Karpas-422 (cell line): ENCODE data around the gene NET1. TPM values are rescaled to one million over a fixed set of nuclear protein-coding genes. Genes with fewer than 3 reads are reported as not detected.

Experiments used
- DNase-seq: peaks from one replicate; pipeline ENCODE4 v3.0.0-alpha.2; 2015
- H2AFZ ChIP-seq: fragments of 200-600 bp; sonication (generic); 2 replicates; pipeline ENCODE4 v1.6.1; 2014; ENCODE audit warnings: antibody characterized with exemption, low read length, mixed read lengths
- H3K27ac ChIP-seq: fragments of 200-600 bp; sonication (generic); 2 replicates; pipeline ENCODE4 v1.5.1; 2014; ENCODE audit warnings: mild to moderate bottlenecking, low read length, moderate library complexity
- H3K27me3 ChIP-seq: fragments of 200-600 bp; sonication (generic); 2 replicates; pipeline ENCODE4 v1.6.1; 2014; ENCODE audit warnings: low read length, mixed read lengths
- H3K36me3 ChIP-seq: fragments of 200-600 bp; sonication (generic); 2 replicates; pipeline ENCODE4 v1.6.1; 2014; ENCODE audit warnings: low read length, mixed read lengths; ENCODE audit not compliant: insufficient read depth
- H3K4me1 ChIP-seq: fragments of 200-600 bp; sonication (generic); 2 replicates; pipeline ENCODE4 v1.6.1; 2014; ENCODE audit warnings: mild to moderate bottlenecking, low read length, mixed read lengths
- H3K4me2 ChIP-seq: fragments of 200-600 bp; sonication (generic); 2 replicates; pipeline ENCODE4 v1.6.1; 2014; ENCODE audit warnings: low read length, low read depth, mild to moderate bottlenecking; ENCODE audit not compliant: poor library complexity, severe bottlenecking
- H3K4me3 ChIP-seq: fragments of 200-600 bp; sonication (generic); 2 replicates; pipeline ENCODE4 v1.5.1; 2014; ENCODE audit warnings: mild to moderate bottlenecking, antibody characterized with exemption, low read length, mixed read lengths
- H3K79me2 ChIP-seq: fragments of 200-600 bp; sonication (generic); 2 replicates; pipeline ENCODE4 v1.6.1; 2014; ENCODE audit warnings: mild to moderate bottlenecking, low read length, mixed read lengths
- H3K9ac ChIP-seq: fragments of 200-600 bp; sonication (generic); 2 replicates; pipeline ENCODE4 v1.6.0; 2014; ENCODE audit warnings: low read length
- H3K9me2 ChIP-seq: fragments of 200-600 bp; sonication (generic), shearing (Covaris generic); replicated peaks from 2 replicates; pipeline ENCODE4 v1.6.0; 2014; ENCODE audit warnings: mild to moderate bottlenecking, low read length, moderate library complexity; ENCODE audit not compliant: insufficient read depth
- H3K9me3 ChIP-seq: fragments of 300-700, 200-600 bp; sonication (generic); 2 replicates; pipeline ENCODE4 v1.6.1; 2014; ENCODE audit warnings: low read length, mixed read lengths
- H4K20me1 ChIP-seq: fragments of 200-600 bp; sonication (generic); 2 replicates; pipeline ENCODE4 v1.6.1; 2014; ENCODE audit warnings: mild to moderate bottlenecking, antibody characterized with exemption, low read length, low read depth; ENCODE audit not compliant: insufficient read depth
- total RNA-seq: library from RNA; depleted of rRNA; stranded (reverse); fragments of >200 nt; shearing (Covaris generic); gene quantifications from 2 replicates; pipeline ENCODE4 v1.2.3, GENCODE V29; 2014; ENCODE audit warnings: low replicate concordance

Gene NET1
- total RNA-seq, 1 experiment from 2014 or later = 37.2 TPM

DNA sequence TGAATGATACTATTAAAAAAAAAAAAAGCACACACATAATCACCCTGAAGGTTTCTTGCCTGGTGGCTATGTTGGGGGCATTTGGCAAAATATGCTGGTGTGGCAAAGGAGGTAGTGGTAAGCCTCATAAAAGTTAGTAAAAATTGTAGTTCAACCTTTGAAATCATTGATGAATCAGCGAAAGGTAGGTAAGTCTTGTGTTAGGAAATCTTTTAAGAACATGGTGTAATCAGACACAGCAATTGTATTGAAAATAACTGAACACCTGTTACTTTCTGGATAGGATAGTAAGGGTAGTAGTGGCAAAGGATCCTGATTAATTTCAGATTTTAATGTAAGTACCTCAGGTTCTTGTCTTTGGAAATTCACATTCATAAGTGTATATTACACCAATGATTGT, 46.1 kb downstream of the NET1 start:
- H4K20me1 ChIP-seq = no peaks in the 10 kb centered on the region; the same call in 1 of the 2 replicates
- no peak overlapping the region for H3K9ac ChIP-seq
- no peak for DNase-seq
- no peaks in the 10 kb centered on the region for H3K9me2 ChIP-seq
- peaks cover 59% of the 10 kb centered on the region; the same call in 1 of the 2 replicates for H3K36me3 ChIP-seq
- H3K79me2 ChIP-seq = no peaks in the 10 kb centered on the region
- no peak overlapping the region for H3K4me3 ChIP-seq
- H3K4me1 ChIP-seq = no peaks in the 10 kb centered on the region
- H3K4me2 ChIP-seq = no peak overlapping the region
- no peak overlapping the region for H3K27ac ChIP-seq
- H3K9me3 ChIP-seq = no peaks in the 10 kb centered on the region
- no peaks in the 10 kb centered on the region for H3K27me3 ChIP-seq
- no peak overlapping the region for H2AFZ ChIP-seq

DNA sequence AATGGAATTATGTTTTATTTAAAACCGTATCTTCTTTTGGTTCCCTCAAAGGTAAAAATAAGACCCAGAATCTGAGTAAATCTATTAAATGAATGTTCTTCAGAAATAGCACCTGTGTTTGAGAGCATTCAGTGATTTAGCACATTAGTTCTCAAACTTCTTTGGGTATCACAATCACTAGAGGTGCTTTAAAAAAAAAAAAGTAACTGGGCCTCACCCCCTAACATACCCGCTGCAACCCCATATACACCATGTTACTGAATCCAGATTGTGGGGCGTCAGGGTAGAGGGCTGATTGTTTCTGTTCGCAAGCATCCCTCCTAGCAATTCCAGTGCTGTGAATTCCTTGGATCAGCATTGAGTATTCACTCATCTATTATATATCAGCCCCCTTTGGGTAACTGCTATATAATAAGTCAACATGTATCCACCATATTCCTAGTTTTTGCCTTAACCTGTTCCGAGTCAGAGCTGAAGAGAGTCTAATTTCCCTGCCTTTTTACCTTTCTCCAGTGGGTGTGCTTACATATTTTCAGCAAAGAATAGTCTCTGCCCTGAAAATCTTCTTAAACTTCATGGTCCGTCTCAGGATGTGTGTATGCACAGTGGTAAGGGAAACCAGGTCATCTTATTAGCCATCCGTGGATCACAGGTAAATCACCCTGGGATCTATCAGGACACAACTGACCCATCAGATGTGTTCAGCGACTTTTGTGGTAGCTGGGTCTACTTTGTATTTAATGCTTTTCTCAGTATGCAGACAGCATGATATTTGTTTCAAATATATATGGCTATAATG, 46.8 kb downstream of the NET1 start:
- no peaks in the 10 kb centered on the region for H3K9me2 ChIP-seq
- H3K9ac ChIP-seq = no peak overlapping the region
- no peak overlapping the region for H2AFZ ChIP-seq
- DNase-seq = no peak
- no peak overlapping the region for H3K27ac ChIP-seq
- no peaks in the 10 kb centered on the region for H3K27me3 ChIP-seq
- no peaks in the 10 kb centered on the region; the same call in 1 of the 2 replicates for H4K20me1 ChIP-seq
- H3K4me2 ChIP-seq = no peak overlapping the region
- H3K9me3 ChIP-seq = no peaks in the 10 kb centered on the region
- H3K79me2 ChIP-seq = no peaks in the 10 kb centered on the region
- peaks cover 5% of the 10 kb centered on the region for H3K4me1 ChIP-seq
- H3K4me3 ChIP-seq = no peak overlapping the region
- peaks cover 52% of the 10 kb centered on the region; the same call in 1 of the 2 replicates for H3K36me3 ChIP-seq

DNA sequence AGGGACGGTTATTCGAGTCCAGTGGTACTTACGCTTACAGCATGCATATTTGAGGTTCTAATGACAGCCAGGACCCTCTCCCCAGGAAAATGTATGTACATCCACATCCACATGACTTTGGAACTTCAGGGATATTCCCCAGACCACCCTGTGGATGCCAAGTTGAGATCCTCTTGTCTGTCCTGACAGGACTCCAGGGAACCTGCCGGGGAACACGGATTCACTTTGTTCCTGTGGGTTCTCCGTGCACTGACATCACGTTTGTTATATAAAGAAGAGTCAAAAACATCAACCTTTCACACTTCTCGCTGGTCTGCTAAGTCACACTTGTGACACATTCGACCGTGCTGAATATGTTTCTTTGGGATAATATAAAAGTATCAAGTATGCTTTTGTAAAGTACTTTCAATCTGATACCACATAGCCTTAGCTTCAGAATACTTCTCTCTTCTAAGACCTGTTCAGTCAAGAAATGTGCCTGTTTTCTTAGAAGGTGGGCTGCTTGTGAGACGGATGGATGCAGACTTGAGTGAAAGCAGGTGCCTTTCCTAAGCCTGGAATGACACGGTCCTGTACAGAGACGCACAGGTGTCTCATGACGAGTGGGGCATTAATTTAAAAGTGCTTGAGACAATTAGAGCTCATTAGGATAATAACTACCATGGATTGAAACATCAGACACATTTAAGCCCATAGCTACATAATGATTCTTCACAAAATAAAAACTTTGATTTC, 48.3 kb downstream of the NET1 start:
- Histone ChIP-seq H3K4me2 (no peak overlapping the region), H3K4me1 (peaks cover 9% of the 10 kb centered on the region), H3K9me2 (no peaks in the 10 kb centered on the region), H3K79me2 (no peaks in the 10 kb centered on the region), H3K27ac (no peak overlapping the region), H3K9me3 (no peaks in the 10 kb centered on the region), H3K36me3 (peaks cover 38% of the 10 kb centered on the region; the same call in 1 of the 2 replicates), H3K4me3 (no peak overlapping the region), H2AFZ (no peak overlapping the region), H4K20me1 (no peaks in the 10 kb centered on the region; the same call in 1 of the 2 replicates), H3K27me3 (no peaks in the 10 kb centered on the region), H3K9ac (no peak overlapping the region)
- DNase-seq = no peak

DNA sequence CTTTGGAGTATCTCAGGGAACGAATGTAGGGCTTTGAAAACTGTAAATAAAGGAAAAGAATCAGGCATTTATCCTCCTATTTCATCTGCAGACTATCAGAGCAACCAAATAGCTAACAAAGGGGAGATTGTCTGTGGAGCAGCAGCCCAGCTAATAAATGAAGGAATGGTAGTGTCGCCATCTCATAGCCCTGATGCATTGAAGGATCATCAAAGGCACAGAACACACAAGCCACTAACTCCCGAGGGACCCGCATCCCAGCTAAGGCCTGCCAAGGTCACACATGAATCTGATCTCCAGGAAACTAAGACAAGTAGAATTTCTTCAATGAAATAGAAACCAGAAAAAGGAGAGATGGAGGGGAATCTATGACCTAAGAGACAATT, 48.8 kb downstream of the NET1 start:
- Histone ChIP-seq H3K4me2 (no peak overlapping the region), H3K36me3 (peaks cover 32% of the 10 kb centered on the region; the same call in 1 of the 2 replicates), H2AFZ (no peak overlapping the region), H3K27ac (no peak overlapping the region), H3K79me2 (no peaks in the 10 kb centered on the region), H3K4me3 (no peak overlapping the region), H3K9ac (no peak overlapping the region), H3K4me1 (peaks cover 9% of the 10 kb centered on the region), H4K20me1 (no peaks in the 10 kb centered on the region; the same call in 1 of the 2 replicates), H3K9me3 (no peaks in the 10 kb centered on the region), H3K9me2 (no peaks in the 10 kb centered on the region), H3K27me3 (no peaks in the 10 kb centered on the region)
- DNase-seq = no peak

DNA sequence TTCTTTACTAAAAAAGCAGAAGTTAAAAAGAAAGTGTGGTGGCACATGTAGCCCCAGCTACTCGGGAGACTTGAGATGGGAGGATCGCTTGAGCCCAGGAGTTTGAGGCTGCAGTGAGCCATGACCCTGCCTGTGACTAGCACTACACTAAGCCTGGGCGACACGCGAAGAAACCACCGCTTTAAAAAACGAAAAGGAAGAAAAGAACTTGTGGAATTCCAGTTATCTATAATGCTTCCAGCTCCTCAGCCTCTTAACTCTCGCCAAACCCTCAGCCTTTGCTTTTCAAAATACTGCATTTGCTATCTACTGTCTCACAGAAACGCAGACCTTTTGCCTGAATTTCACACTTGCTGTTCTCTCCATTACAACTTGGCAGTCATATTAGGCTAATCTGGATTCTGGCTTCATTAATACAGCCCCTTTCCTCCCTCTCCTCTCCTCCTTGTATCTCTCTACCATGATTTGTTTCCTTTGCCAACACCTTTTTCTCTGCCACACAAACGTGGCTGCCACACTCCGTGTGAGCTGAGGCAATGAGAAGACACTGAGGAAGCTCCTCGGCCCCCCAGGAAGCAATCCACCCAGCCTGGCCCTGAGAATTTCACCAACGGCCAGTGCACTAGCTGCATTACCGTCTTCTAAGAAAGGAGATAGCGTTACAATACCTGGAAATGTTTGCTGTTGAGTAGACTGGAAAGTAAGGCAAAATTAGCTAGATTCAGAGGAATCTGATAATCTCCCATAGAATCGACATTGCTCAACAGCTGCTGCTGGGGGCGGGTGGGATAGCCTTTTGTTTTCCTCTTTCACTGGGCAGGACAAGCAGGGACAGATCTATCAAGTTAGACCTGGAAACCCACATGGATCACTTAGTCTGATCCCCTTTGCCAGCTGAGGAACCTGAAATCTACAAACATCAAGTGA, 49.8 kb downstream of the NET1 start:
- Histone ChIP-seq H3K27me3 (no peaks in the 10 kb centered on the region), H3K9me3 (no peaks in the 10 kb centered on the region), H2AFZ (no peak overlapping the region), H3K4me1 (peaks cover 9% of the 10 kb centered on the region), H3K79me2 (no peaks in the 10 kb centered on the region), H3K4me2 (no peak overlapping the region), H3K9ac (no peak overlapping the region), H4K20me1 (no peaks in the 10 kb centered on the region; the same call in 1 of the 2 replicates), H3K4me3 (no peak overlapping the region), H3K36me3 (peaks cover 28% of the 10 kb centered on the region; the same call in 1 of the 2 replicates), H3K27ac (no peak overlapping the region), H3K9me2 (no peaks in the 10 kb centered on the region)
- DNase-seq = no peak

DNA sequence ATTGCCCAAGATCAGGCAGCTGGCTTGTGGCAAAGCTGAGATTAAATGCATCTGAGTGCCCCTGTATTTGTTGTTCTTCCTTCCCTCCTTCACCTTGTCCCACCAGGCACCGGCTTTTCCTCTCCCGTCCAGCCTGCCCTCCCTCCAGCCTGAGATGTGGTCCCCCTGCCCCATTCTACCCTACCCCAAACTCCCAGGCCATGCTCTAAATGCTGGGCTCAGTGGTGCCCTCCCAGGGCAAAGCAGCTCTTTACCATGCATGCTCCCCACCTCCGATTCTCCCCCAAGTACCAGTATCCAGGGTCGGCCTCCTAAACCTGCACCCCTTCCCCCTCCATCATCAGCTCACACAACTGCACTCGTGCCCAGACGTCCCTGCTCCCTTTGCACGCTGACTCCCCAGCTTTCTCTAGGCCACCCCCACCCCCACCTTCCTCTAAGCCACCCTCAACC, 50.5 kb downstream of the NET1 start:
- Histone ChIP-seq H3K4me2 (no peak overlapping the region), H4K20me1 (no peaks in the 10 kb centered on the region; the same call in 1 of the 2 replicates), H3K36me3 (peaks cover 25% of the 10 kb centered on the region; the same call in 1 of the 2 replicates), H3K9me3 (no peaks in the 10 kb centered on the region), H3K9me2 (no peaks in the 10 kb centered on the region), H3K4me3 (no peak overlapping the region), H3K9ac (no peak overlapping the region), H3K27ac (no peak overlapping the region), H3K4me1 (peaks cover 9% of the 10 kb centered on the region), H3K27me3 (no peaks in the 10 kb centered on the region), H3K79me2 (no peaks in the 10 kb centered on the region), H2AFZ (no peak overlapping the region)
- DNase-seq = no peak

DNA sequence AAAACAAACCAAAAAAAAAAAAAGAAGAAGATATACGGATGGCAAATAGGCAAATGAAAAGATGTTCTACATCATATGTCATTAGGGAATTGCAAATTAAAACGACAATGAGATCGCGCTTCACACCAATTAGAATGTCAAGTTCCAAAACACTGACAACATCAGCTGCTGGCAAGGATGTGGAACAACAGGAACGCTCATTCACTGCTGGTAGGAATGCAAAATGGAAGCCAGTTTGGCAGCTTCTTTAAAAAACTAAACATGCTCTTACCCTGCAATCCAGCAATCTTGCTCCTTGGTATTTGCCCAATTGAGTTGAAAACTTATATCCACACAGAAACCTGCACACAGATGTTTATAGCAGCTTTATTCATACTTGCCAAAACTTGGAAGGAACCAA, 52.2 kb downstream of the NET1 start:
- Histone ChIP-seq H3K4me2 (no peak overlapping the region), H3K27me3 (no peaks in the 10 kb centered on the region), H3K36me3 (peaks cover 12% of the 10 kb centered on the region; the same call in 1 of the 2 replicates), H3K4me3 (no peak overlapping the region), H2AFZ (no peak overlapping the region), H4K20me1 (no peaks in the 10 kb centered on the region; the same call in 1 of the 2 replicates), H3K9ac (no peak overlapping the region), H3K9me2 (no peaks in the 10 kb centered on the region), H3K79me2 (no peaks in the 10 kb centered on the region), H3K27ac (no peak overlapping the region), H3K9me3 (no peaks in the 10 kb centered on the region), H3K4me1 (peaks cover 9% of the 10 kb centered on the region)
- no peak for DNase-seq
